Measurements from ENCODE around the gene B4GALT6. TPM values are rescaled to one million over a fixed set of nuclear protein-coding genes. Genes with fewer than 3 reads are reported as not detected.

The B4GALT6 gene
- total RNA-seq, 2 experiments from 2014 or later: 3.1 to 3.2 TPM

DNA sequence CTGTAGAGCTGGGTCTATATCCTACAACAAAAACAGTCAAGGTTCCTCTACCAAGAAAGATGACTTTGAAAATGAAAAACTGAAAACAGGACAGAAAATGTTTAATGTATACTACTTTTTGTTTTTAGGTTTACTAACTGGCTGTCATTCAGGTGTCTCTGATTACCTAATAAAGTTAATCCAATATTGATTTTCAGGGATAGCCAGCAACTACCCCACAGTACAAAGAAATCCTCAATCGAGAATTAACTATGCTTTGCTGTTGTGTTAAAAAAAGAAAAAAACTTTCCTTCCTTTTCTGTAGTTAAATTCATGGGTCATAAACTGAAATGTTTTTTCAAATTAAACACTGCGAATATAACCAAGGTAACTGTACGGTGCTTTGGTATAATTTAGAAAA is 46.9 kb downstream of the B4GALT6 start:
- Mint-ChIP-seq H3K9me3 (peaks cover 5% of the 10 kb centered on the region), H3K27ac (no peak overlapping the region), H3K4me1 (peaks cover 19% of the 10 kb centered on the region), H3K27me3 (peaks cover 25% of the 10 kb centered on the region), H3K4me3 (no peak overlapping the region), H3K36me3 (peaks cover 4% of the 10 kb centered on the region)
- no peak for DNase-seq

DNA sequence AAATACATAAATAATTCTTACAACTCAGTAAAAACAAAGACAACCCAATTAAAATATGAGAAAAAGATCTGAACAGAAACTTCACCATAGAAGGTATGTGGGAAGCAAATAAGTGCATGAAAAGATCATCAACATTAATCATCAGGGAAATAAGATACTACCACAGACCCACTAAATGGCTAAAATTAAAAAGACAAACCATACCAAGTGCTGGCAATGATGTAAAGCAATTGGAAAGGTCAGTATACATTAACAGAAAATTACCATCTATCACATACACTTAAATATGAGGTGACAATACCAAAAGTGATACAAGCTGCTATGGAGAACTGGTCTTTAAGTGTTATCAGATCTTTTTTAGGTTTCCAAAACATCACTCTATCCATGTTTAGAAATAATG is 48.0 kb downstream of the B4GALT6 start:
- Mint-ChIP-seq H3K4me3 (no peak overlapping the region), H3K36me3 (peaks cover 4% of the 10 kb centered on the region), H3K4me1 (peaks cover 19% of the 10 kb centered on the region), H3K27ac (no peak overlapping the region), H3K27me3 (peaks cover 25% of the 10 kb centered on the region), H3K9me3 (peaks cover 5% of the 10 kb centered on the region)
- DNase-seq: no peak

DNA sequence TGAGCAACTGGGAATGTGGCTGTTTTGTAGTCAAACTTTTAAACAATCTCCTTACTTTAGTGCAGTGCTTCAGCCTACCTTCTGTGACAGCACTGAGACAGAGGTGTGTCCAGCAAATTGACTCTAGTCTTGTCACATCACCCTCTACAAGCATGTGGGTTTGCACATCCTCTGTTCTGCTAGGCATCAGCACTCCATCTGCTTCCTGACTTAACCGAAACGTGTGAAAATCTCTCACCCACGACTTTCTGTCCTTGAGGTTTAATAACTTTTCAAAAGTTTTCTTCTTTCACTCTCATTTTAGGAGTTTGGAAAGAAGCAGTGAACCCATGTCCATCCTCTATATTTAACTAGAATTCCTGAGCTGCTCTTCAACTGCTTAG is 50.1 kb downstream of the B4GALT6 start:
- Mint-ChIP-seq H3K4me1 (peaks cover 19% of the 10 kb centered on the region), H3K36me3 (peaks cover 4% of the 10 kb centered on the region), H3K9me3 (peaks cover 5% of the 10 kb centered on the region), H3K4me3 (no peak overlapping the region), H3K27me3 (peaks cover 19% of the 10 kb centered on the region), H3K27ac (peak overlapping the region; percentile 22)
- DNase-seq: no peak

DNA sequence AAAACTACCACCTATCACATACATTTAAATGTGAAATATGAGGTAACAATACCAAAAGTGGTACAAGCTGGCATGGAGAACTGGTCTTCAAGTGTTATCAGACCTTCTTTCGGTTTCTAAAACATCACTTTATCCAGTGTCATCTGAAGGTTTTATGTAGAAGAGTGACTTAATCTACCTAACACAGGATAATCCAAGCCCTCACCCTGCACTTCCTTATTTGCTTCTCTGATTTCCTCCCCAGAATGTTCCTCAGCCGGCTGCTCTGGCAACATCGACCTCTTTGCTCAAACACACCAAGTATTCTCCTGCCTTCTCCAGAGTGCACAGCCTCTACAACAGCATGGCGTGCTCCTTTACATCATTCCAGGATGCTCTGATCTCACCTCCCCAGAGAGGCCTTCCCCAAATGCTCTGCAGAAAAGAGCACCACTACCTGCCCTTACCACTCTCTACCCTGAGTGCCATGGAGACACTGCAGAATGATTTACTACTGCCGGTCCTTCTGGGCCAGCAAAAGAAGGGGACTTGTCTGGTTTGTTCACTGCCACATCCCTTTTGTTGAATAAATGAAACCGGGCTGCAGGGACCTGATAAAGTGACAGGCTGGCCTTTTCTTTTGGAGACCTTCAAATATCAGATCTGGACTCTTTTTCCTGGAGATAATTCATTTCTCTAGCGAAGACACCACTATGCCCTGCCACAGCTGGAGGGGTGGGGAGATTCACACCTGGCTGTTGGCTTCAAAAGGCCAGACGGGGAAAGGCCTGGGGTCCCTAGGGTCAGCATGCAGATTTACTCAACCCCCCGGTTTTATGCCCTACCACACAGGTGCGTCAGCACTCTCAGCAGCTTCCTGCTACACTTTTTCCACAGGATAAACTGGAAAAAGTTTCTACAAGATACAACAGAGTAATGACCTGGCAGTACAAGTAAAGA is 50.7 kb downstream of the B4GALT6 start:
- no peak overlapping the region for H3K4me3 Mint-ChIP-seq
- peaks cover 19% of the 10 kb centered on the region for H3K4me1 Mint-ChIP-seq
- DNase-seq: no peak
- H3K36me3 Mint-ChIP-seq: peaks cover 4% of the 10 kb centered on the region
- no peak overlapping the region for H3K27ac Mint-ChIP-seq
- H3K9me3 Mint-ChIP-seq: peaks cover 5% of the 10 kb centered on the region
- peaks cover 19% of the 10 kb centered on the region for H3K27me3 Mint-ChIP-seq

DNA sequence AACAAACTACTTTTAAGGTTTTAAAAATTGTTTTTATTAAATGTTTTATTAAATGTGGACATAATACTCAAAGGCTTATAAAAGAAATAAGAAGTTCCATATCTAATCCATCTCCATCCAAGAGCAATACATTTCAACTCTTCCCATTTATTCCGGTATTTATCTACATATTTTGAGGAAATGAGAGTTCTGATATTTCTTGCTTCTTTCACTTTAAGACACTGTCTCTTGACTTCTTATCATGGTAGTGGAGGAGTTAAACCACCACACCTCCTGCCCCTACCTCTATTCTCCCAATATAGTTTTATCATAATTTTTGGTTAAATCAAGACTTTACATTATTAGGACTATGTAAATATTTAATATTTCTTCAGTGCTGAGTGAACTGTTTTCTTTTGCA is 52.0 kb downstream of the B4GALT6 start:
- Mint-ChIP-seq H3K27me3 (peaks cover 18% of the 10 kb centered on the region), H3K27ac (no peak overlapping the region), H3K4me1 (peaks cover 19% of the 10 kb centered on the region), H3K36me3 (peaks cover 4% of the 10 kb centered on the region), H3K9me3 (peaks cover 5% of the 10 kb centered on the region), H3K4me3 (no peak overlapping the region)
- DNase-seq: no peak

DNA sequence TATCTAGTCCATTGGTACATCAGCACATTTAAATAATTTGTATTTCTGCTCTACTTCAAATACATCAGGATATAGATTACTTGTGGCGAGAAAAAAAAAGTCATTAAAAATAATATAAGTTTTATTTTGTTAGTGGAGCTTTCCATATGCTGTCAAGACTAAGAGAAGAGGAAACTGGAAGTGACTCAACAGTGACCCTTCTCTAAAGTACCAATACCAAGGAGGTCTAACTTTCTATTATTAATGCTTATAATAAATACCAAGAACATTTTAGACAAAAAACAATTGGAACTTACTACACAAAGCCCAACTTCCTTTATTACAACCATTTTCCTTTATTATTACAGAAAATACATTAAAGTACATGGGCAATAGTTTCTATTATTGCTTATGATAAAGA is 52.9 kb downstream of the B4GALT6 start:
- DNase-seq: no peak
- no peak overlapping the region for H3K27ac Mint-ChIP-seq
- peaks cover 1% of the 10 kb centered on the region for H3K36me3 Mint-ChIP-seq
- H3K9me3 Mint-ChIP-seq: peaks cover 2% of the 10 kb centered on the region
- H3K27me3 Mint-ChIP-seq: peaks cover 15% of the 10 kb centered on the region
- peaks cover 19% of the 10 kb centered on the region for H3K4me1 Mint-ChIP-seq
- H3K4me3 Mint-ChIP-seq: no peak overlapping the region

DNA sequence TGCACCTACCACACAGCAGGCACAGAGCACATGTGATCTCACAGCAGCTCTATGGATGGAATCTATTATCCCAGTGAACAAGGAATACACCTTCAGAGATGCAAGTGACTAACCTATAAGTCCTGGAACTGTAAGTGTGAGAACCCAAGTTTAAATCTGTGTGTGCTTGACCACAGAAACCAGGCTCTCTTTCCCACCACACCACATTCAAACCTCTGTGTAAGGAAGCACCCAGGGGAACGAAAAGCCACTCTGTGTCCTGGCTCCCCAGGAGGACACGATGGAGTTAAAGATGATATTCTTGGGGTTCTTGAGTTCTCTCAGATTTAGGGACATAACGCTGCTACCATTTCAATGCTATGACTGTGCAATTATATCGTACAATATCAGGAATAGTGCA is 53.8 kb downstream of the B4GALT6 start:
- DNase-seq: no peak
- Mint-ChIP-seq H3K27ac (no peak overlapping the region), H3K4me3 (no peak overlapping the region), H3K4me1 (peaks cover 19% of the 10 kb centered on the region), H3K36me3 (no peaks in the 10 kb centered on the region), H3K9me3 (peaks cover 2% of the 10 kb centered on the region), H3K27me3 (peaks cover 15% of the 10 kb centered on the region)

DNA sequence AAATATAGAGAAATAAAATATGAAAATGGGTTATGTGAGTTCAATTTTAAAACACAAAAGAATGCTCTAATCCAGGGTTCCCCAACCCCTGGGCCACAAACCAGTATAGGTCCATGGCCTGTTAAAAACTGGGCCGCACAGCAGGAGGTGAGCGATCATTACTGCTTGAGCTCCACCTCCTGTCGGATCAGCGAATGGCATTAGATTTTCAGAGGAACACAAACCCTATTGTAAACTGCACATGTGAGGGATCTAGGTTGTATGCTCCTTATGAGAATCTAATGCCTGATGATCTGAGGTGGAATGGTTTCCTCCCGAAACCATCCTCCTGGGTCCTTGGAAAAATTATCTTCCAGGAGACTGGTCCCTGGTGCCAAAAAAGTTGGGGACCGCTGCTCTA is 58.0 kb downstream of the B4GALT6 start:
- Mint-ChIP-seq H3K27me3 (no peaks in the 10 kb centered on the region), H3K27ac (no peak overlapping the region), H3K4me3 (no peak overlapping the region), H3K36me3 (no peaks in the 10 kb centered on the region), H3K9me3 (no peaks in the 10 kb centered on the region), H3K4me1 (no peaks in the 10 kb centered on the region)
- no peak for DNase-seq

DNA sequence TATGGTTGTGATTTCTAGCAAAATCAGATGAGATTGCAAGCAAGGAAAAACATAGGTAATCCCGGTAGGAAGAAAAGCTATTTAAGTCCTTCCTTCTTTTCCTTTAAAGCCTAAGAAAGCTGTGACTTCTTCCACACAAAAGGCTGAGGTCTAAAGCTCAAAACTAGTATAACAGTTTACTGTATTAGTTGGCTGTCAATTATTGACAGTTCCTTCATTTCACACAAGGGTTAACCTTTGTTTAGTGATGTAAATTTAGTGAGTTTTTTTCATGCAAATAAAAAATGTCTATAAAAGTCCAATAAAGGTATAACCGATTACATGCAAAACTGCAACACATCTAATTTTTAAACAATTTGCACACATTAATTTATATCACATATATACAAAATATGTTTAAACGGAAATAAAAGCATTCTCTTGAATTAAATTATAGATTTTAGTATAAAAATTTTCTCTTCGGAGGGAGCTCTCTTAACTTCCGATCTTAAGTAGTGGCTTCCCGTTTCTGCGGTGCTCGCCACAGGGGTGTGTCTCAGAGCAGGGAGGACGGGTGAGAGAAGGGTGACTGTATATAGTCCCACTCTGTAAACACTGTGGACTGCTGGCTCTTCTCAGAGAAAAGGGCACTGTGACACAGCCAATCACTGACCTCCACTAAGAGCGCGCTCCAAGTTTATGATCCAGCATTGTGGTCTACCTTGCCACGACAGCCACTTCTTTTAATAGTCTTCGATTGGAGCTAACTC is 59.3 kb downstream of the B4GALT6 start:
- Mint-ChIP-seq H3K4me3 (no peak overlapping the region), H3K4me1 (no peaks in the 10 kb centered on the region), H3K36me3 (no peaks in the 10 kb centered on the region), H3K9me3 (no peaks in the 10 kb centered on the region), H3K27ac (no peak overlapping the region), H3K27me3 (no peaks in the 10 kb centered on the region)
- DNase-seq: no peak

DNA sequence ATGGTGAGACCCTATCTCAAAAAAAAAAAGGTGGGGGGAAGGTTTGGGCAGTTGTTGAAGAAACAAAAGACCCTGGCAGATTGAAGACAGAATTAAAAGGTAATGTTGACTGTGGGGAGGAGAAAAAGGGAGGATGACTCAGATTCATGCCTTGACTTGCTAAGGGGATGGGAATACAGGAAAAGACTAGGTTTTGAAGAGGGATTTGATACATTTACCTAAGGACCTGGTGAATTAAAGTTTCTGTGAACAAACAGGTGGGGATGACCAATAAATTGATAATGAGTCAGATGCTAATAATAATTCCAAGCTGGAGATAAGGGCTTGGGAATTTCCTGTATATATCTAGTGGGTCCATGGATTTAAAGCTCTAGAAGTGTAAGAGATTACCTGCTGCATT is 65.1 kb downstream of the B4GALT6 start:
- Mint-ChIP-seq H3K36me3 (no peaks in the 10 kb centered on the region), H3K4me1 (no peaks in the 10 kb centered on the region), H3K27ac (no peak overlapping the region), H3K4me3 (no peak overlapping the region), H3K27me3 (peaks cover 11% of the 10 kb centered on the region), H3K9me3 (no peaks in the 10 kb centered on the region)
- DNase-seq: no peak

DNA sequence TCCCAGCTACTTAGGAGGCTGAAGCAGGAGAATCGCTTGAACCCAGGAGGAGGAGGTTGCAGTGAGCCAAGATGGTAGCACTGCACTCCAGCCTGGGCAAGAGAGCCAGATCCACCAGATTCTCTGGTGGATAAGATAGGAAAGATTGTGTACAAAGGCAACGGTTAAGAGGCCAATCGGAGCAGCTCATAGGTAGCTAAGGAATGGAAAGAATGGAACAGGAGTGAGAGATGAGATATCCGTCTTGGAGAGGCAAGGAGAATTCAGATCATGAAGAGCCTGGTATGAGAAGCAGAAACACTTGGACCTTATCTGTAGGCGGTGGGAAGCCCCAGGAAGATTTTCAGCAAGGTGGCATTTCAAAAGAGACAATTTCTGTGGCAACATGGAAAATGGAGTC is 65.6 kb downstream of the B4GALT6 start:
- H3K4me3 Mint-ChIP-seq: no peak overlapping the region
- no peaks in the 10 kb centered on the region for H3K4me1 Mint-ChIP-seq
- no peak overlapping the region for H3K27ac Mint-ChIP-seq
- H3K9me3 Mint-ChIP-seq: no peaks in the 10 kb centered on the region
- H3K36me3 Mint-ChIP-seq: no peaks in the 10 kb centered on the region
- peaks cover 11% of the 10 kb centered on the region for H3K27me3 Mint-ChIP-seq
- DNase-seq: no peak

DNA sequence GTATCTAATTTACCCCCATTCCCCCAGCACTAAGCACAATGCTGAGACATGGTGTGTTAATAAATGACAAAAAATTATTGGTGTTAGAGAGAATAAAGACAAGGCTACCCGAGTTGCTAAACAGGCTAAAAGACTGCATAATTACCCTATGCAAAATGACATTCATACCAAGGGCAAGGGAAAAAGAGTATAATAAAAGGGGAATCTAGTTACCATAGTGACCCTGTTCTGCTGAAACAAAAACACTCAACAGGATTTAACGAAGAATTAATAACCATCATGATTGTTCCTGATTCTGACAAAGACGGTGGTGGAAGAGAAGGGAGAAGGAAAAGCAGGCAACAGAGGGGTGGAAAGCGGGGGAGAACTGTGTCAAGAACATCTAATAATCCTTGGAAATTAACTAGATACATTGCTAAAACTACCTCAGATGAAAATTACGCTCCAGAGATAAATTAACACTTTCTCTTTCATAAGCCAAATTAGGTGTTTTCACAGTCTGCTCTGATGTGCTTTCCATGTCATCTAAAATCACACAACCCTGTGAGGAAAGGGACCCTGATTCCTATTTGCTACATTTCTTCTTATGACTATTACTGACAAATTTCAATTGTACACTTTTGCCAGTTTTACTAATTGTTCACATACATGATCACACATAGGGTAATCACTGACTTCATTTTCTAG is 67.2 kb downstream of the B4GALT6 start:
- no peaks in the 10 kb centered on the region for H3K4me1 Mint-ChIP-seq

DNA sequence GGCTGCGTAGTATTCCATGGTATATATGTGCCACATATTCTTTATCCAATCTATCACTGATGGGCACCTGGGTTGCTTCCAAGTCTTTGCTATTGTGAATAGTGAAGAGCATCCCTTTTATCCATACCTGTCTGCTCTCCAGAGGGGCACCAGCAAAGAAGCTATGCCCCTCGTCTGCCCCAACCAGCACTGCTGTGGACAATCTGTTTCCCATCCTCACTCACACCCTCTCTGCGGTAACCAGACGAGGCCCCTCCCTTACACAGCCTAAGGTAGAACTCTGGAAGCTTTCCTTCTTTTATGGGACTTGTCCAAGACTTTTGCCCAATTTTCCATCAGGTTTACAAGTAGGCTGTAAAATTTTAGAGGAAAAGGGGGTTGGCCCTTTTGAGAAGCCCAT is 67.8 kb downstream of the B4GALT6 start:
- Mint-ChIP-seq H3K4me3 (no peak overlapping the region), H3K9me3 (no peaks in the 10 kb centered on the region), H3K27me3 (peaks cover 11% of the 10 kb centered on the region), H3K4me1 (no peaks in the 10 kb centered on the region), H3K27ac (no peak overlapping the region), H3K36me3 (no peaks in the 10 kb centered on the region)
- DNase-seq: no peak

More for the DNA sequence above, 67.2 kb downstream of the B4GALT6 start:
- DNase-seq: no peak
- peaks cover 11% of the 10 kb centered on the region for H3K27me3 Mint-ChIP-seq
- no peak overlapping the region for H3K4me3 Mint-ChIP-seq
- H3K36me3 Mint-ChIP-seq: no peaks in the 10 kb centered on the region
- peak overlapping the region; percentile 41 for H3K27ac Mint-ChIP-seq
- no peaks in the 10 kb centered on the region for H3K9me3 Mint-ChIP-seq

DNA sequence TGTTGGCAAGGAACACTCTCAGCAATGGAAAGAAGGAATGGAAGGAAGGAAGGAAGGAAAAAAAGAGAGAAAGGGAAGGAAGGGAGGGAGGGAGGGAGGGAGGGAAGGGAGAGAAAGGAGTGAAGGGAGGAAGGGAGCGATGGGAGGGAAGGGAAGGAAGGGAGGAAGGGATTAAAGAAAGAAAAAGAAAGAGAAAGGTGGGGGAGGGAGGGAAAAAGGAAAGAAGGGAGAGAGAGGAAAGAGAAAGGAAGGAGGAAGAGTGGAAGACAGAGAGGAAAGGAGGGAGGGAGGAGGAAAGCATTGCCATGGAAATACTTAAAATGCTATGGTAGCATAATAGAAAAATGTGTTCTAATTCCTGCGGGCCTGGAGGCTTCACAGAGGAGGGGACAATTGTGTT is 70.3 kb downstream of the B4GALT6 start:
- no peaks in the 10 kb centered on the region for H3K36me3 Mint-ChIP-seq
- H3K4me3 Mint-ChIP-seq: no peak overlapping the region
- no peak for DNase-seq
- peaks cover 9% of the 10 kb centered on the region for H3K27me3 Mint-ChIP-seq
- no peaks in the 10 kb centered on the region for H3K4me1 Mint-ChIP-seq
- no peaks in the 10 kb centered on the region for H3K9me3 Mint-ChIP-seq
- no peak overlapping the region for H3K27ac Mint-ChIP-seq

DNA sequence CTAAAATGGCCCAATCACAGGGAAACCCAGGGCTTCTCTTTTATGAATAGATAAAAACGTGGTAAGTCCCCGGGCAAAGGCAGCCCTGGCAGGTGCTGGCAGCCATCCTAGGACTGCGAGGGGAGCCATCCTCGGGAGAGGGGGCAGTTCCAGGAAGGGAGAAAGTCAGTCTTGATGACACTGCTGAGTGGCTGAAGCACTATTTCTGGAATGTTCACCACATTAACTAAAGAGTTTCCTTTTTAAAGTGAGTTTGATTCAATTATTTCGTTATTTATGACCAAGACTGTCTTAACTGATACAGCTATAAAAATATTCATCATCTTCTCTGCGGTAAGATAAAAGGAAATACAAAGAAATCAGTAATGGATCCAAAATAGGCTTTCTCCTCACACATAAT is 72.3 kb downstream of the B4GALT6 start:
- Mint-ChIP-seq H3K4me3 (no peak overlapping the region), H3K4me1 (no peaks in the 10 kb centered on the region), H3K36me3 (no peaks in the 10 kb centered on the region), H3K27ac (no peak overlapping the region), H3K9me3 (no peaks in the 10 kb centered on the region), H3K27me3 (peaks cover 3% of the 10 kb centered on the region)
- DNase-seq: no peak

Measured in activated naive CD8-positive, alpha-beta T cell treated with anti-CD3 and anti-CD28 coated beads for 36 hours (primary cell).